Liver (tissue), 9 donors: ENCODE results near the gene NTM. TPM values are rescaled to one million over a fixed set of nuclear protein-coding genes. Genes with fewer than 3 reads are reported as not detected.

ENCODE experiments used
- DNase-seq: peaks from one replicate; pipeline ENCODE4 v3.0.0-alpha.2; 2017; ENCODE audit warnings: low spot score
- H3K27ac ChIP-seq, 2 donors: one replicate each; pipeline ENCODE4 v1.7.0; 2013; ENCODE audit warnings: inconsistent platforms in 2 of 2, low read length in 2 of 2, control low read depth in 1 of 2, low read depth in 1 of 2, mild to moderate bottlenecking in 1 of 2
- H3K27me3 ChIP-seq, 4 donors: one replicate each; pipeline versions ENCODE4 v1.6.1 to v1.7.0; 2013; ENCODE audit warnings: low read length in 3 of 4, inconsistent platforms in 1 of 4, mild to moderate bottlenecking in 1 of 4, moderate library complexity in 1 of 4; ENCODE audit not compliant: control insufficient read depth in 4 of 4, insufficient read depth in 4 of 4
- H3K36me3 ChIP-seq, 4 donors: one replicate each; pipeline versions ENCODE4 v1.6.1 to v1.7.0; 2013; ENCODE audit warnings: low read length in 3 of 4, mild to moderate bottlenecking in 3 of 4, low read depth in 1 of 4, moderate library complexity in 1 of 4; ENCODE audit not compliant: control insufficient read depth in 4 of 4, insufficient read depth in 3 of 4
- H3K4me1 ChIP-seq, 4 donors: one replicate each; pipeline versions ENCODE4 v1.6.1 to v1.7.0; 2013; ENCODE audit warnings: low read length in 3 of 4, mild to moderate bottlenecking in 3 of 4, moderate library complexity in 1 of 4; ENCODE audit not compliant: control insufficient read depth in 4 of 4, insufficient read depth in 4 of 4
- H3K4me3 ChIP-seq, 3 donors: one replicate each; pipeline versions ENCODE4 v1.6.1 to v1.7.0; 2013; ENCODE audit warnings: low read length in 3 of 3, control low read depth in 1 of 3, low read depth in 1 of 3, mild to moderate bottlenecking in 1 of 3
- H3K9ac ChIP-seq, 2 donors: one replicate each; pipeline ENCODE4 v1.7.0; 2013; ENCODE audit warnings: low read length in 2 of 2, mild to moderate bottlenecking in 2 of 2, moderate library complexity in 2 of 2, control low read depth in 1 of 2, low read depth in 1 of 2
- H3K9me3 ChIP-seq, 4 donors: one replicate each; pipeline versions ENCODE4 v1.6.1 to v1.7.0; 2013; ENCODE audit warnings: low read length in 3 of 4; ENCODE audit not compliant: control insufficient read depth in 4 of 4
- EGR1 ChIP-seq, 2 donors: IDR thresholded peaks; 2 replicates each; pipeline ENCODE4 v1.6.1; 2016 to 2018; ENCODE audit warnings: antibody characterized with exemption in 2 of 2, low read depth in 2 of 2
- FOXA1 ChIP-seq: IDR thresholded peaks from 2 replicates; pipeline ENCODE4 v1.6.1; 2016; ENCODE audit warnings: antibody characterized with exemption
- FOXA2 ChIP-seq: IDR thresholded peaks from 2 replicates; pipeline ENCODE4 v1.6.1; 2016; ENCODE audit warnings: antibody characterized with exemption
- GABPA ChIP-seq, 2 donors: IDR thresholded peaks in 1 of 2; conservative IDR thresholded peaks in 1 of 2; 2 replicates each; pipeline ENCODE4 v1.6.1; 2016; ENCODE audit warnings: antibody characterized with exemption in 2 of 2, mild to moderate bottlenecking in 1 of 2, moderate library complexity in 1 of 2
- HNF4A ChIP-seq, 2 donors: conservative IDR thresholded peaks; 2 replicates each; pipeline ENCODE4 v1.6.1; 2016; ENCODE audit warnings: antibody characterized with exemption in 2 of 2, mild to moderate bottlenecking in 2 of 2
- HNF4G ChIP-seq: IDR thresholded peaks from 2 replicates; pipeline ENCODE4 v1.6.1; 2016; ENCODE audit warnings: antibody characterized with exemption
- NR2F2 ChIP-seq: IDR thresholded peaks from 2 replicates; pipeline ENCODE4 v1.6.1; 2016; ENCODE audit warnings: antibody characterized with exemption
- RAD21 ChIP-seq, 2 donors: IDR thresholded peaks; 2 replicates each; pipeline ENCODE4 v1.6.1; 2016; ENCODE audit warnings: antibody characterized with exemption in 2 of 2, mild to moderate bottlenecking in 2 of 2
- RXRA ChIP-seq, 2 donors: IDR thresholded peaks; 2 replicates each; pipeline ENCODE4 v1.6.1; 2017 to 2018; ENCODE audit warnings: antibody characterized with exemption in 2 of 2, mild to moderate bottlenecking in 1 of 2
- SP1 ChIP-seq: IDR thresholded peaks from 2 replicates; pipeline ENCODE4 v1.6.1; 2018; ENCODE audit warnings: antibody characterized with exemption, mild to moderate bottlenecking
- TAF1 ChIP-seq: conservative IDR thresholded peaks from 2 replicates; pipeline ENCODE4 v1.6.1; 2016; ENCODE audit warnings: antibody characterized with exemption, mild to moderate bottlenecking
- YY1 ChIP-seq: IDR thresholded peaks from 2 replicates; pipeline ENCODE4 v1.6.1; 2016; ENCODE audit warnings: antibody characterized with exemption, mild to moderate bottlenecking
- ZBTB33 ChIP-seq: IDR thresholded peaks from 2 replicates; pipeline ENCODE4 v1.6.1; 2016; ENCODE audit warnings: antibody characterized with exemption
- WGBS: extraction: QIAGEN DNeasy Blood & Tissue Kit; methylation state at CpG from one replicate; pipeline ENCODE4 v1.1.7; 2013; 5-methylcytosine and 5-hydroxymethylcytosine counted together
- polyA plus RNA-seq, 2 donors: library from polyadenylated mRNA; stranded (reverse) in 1 of 2; unstranded in 1 of 2; fragments of 200-250 nt in 1 of 2; fragments of >200 nt in 1 of 2; fragmentation: Nextera tagmentation in 1 of 2; extraction: Ambion mirVana in 1 of 2; gene quantifications; one replicate each; pipeline versions ENCODE4 v1.2.1 to v1.2.3, GENCODE V29; 2013 to 2015
- total RNA-seq, 2 donors: library from RNA; depleted of rRNA; stranded (reverse); fragments of >200 nt; gene quantifications; one replicate each; pipeline ENCODE4 v1.2.3, GENCODE V29; 2014
- TF ChIP-seq, protein P1 (sequence below): IDR thresholded peaks from 2 replicates; pipeline ENCODE4 v1.6.1; 2016; ENCODE audit warnings: antibody characterized with exemption
- TF ChIP-seq, protein P2 (sequence below): fragments of 150-350 bp; IDR thresholded peaks from 2 replicates; pipeline ENCODE4 v1.5.1; 2017; ENCODE audit warnings: improper control_type of control experiment, low read depth, low read length; ENCODE audit not compliant: missing input control
- donor health status: healthy.
- donor health status: healthy.
- donor health status: healthy.
- donor health status: healthy.
- donor health status: healthy.

The NTM gene
- total and polyA plus RNA-seq, 4 donors, result 0.08 to 1.1 (median 0.08) TPM; not detected in 1

DNA sequence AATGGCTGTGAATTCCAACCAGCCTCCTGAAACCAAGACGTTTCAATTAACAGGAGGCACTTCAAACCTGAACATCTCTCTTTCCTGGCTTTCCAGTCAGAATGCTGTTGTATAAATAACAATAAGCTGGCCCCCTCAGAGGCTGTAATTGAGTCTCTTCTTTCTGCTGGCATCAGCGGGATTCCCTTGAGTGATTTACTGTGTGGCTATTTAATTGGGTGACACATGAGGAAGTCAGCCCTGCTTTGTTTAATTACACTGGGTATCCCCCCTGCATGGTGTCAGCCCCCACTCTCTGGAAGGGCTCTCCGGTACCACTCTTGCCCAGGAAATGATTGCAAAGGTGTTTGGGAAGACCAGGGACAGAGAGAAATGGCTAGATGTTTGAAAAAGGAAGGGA lies 101.6 kb downstream of the NTM start:
- Histone ChIP-seq H3K9ac (no peak overlapping the region), H3K4me1 (no peaks in the 10 kb centered on the region), H3K27ac (no peak overlapping the region), H3K4me3 (no peak overlapping the region), H3K27me3 (peaks cover 0 to 5% (median 1%) of the 10 kb centered on the region in 4 donors), H3K9me3 (no peaks in the 10 kb centered on the region), H3K36me3 (no peaks in the 10 kb centered on the region)
- 22% methylated on average over 3 of the region's 3 CpGs for WGBS
- TF ChIP-seq SP1, result no peak
- TF ChIP-seq, protein P1, sequence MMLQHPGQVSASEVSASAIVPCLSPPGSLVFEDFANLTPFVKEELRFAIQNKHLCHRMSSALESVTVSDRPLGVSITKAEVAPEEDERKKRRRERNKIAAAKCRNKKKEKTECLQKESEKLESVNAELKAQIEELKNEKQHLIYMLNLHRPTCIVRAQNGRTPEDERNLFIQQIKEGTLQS, result no peak
- no peak for TF ChIP-seq YY1
- TF ChIP-seq EGR1 (IDR thresholded peaks at IDR 0.05; ENCODE audit: low read depth in 2 of 2), result no peak
- TF ChIP-seq HNF4G, result no peak
- TF ChIP-seq FOXA1, result no peak
- TF ChIP-seq RXRA (IDR thresholded peaks at IDR 0.05), result no peak
- TF ChIP-seq HNF4A (conservative IDR thresholded peaks at IDR 0.05), result no peak
- no peak for TF ChIP-seq RAD21 (IDR thresholded peaks at IDR 0.05)
- TF ChIP-seq NR2F2, result no peak
- no peak for TF ChIP-seq TAF1
- DNase-seq, result no peak

GRCh38 chr11:131474947-131475346 lies 104.5 kb downstream of the NTM start:
- TF ChIP-seq, protein P1, result no peak
- no peak for TF ChIP-seq HNF4G
- no peak for TF ChIP-seq RXRA (IDR thresholded peaks at IDR 0.05)
- TF ChIP-seq RAD21 (IDR thresholded peaks at IDR 0.05), result no peak
- no peak for TF ChIP-seq GABPA (IDR thresholded peaks at IDR 0.05 in 1 of 2, conservative IDR thresholded peaks at IDR 0.05 in 1 of 2)
- TF ChIP-seq ZBTB33, result no peak
- TF ChIP-seq HNF4A (conservative IDR thresholded peaks at IDR 0.05), result no peak
- no peak for TF ChIP-seq SP1
- no peak for TF ChIP-seq YY1
- TF ChIP-seq, protein P2, sequence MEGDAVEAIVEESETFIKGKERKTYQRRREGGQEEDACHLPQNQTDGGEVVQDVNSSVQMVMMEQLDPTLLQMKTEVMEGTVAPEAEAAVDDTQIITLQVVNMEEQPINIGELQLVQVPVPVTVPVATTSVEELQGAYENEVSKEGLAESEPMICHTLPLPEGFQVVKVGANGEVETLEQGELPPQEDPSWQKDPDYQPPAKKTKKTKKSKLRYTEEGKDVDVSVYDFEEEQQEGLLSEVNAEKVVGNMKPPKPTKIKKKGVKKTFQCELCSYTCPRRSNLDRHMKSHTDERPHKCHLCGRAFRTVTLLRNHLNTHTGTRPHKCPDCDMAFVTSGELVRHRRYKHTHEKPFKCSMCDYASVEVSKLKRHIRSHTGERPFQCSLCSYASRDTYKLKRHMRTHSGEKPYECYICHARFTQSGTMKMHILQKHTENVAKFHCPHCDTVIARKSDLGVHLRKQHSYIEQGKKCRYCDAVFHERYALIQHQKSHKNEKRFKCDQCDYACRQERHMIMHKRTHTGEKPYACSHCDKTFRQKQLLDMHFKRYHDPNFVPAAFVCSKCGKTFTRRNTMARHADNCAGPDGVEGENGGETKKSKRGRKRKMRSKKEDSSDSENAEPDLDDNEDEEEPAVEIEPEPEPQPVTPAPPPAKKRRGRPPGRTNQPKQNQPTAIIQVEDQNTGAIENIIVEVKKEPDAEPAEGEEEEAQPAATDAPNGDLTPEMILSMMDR, result no peak
- TF ChIP-seq FOXA2, result no peak
- TF ChIP-seq FOXA1, result no peak
- Histone ChIP-seq H3K9ac (no peak overlapping the region), H3K9me3 (no peaks in the 10 kb centered on the region), H3K27ac (no peak overlapping the region), H3K4me1 (no peaks in the 10 kb centered on the region), H3K36me3 (no peaks in the 10 kb centered on the region), H3K4me3 (no peak overlapping the region), H3K27me3 (peaks cover 0 to 5% (median 1%) of the 10 kb centered on the region in 4 donors)
- DNase-seq, result no peak
- 48% methylated on average over 1 of the region's 1 CpG for whole genome bisulfite sequencing
